MM.1S (cell line): ENCODE measurements around the gene CCPG1.

Experiments
- DNase-seq: peaks from one replicate; pipeline ENCODE4 v3.0.0-alpha.2; 2015
- H2AFZ ChIP-seq: fragments of 300-600 bp; sonication (generic); 2 replicates; pipeline ENCODE4 v1.6.0; 2016; ENCODE audit warnings: antibody characterized with exemption, low read length
- H3F3A ChIP-seq: fragments of 300-600 bp; sonication (generic); 2 replicates; pipeline ENCODE4 v1.6.1; 2016; ENCODE audit warnings: mild to moderate bottlenecking, antibody characterized with exemption, low read length, moderate library complexity, mixed read lengths; ENCODE audit not compliant: insufficient read depth
- H3K27ac ChIP-seq: fragments of 300-600 bp; sonication (generic); 2 replicates; pipeline ENCODE4 v1.5.1; 2016; ENCODE audit warnings: mild to moderate bottlenecking, low read length
- H3K27me3 ChIP-seq: fragments of 300-600 bp; sonication (generic); replicated peaks from 2 replicates; pipeline ENCODE4 v1.6.0; 2016; ENCODE audit warnings: low read length; ENCODE audit not compliant: insufficient read depth
- H3K36me3 ChIP-seq: fragments of 300-600 bp; sonication (generic); replicated peaks from 2 replicates; pipeline ENCODE4 v1.6.1; 2016; ENCODE audit warnings: mild to moderate bottlenecking, low read length, mixed read lengths; ENCODE audit not compliant: insufficient read depth
- H3K4me1 ChIP-seq: fragments of 300-600 bp; sonication (generic); 2 replicates; pipeline ENCODE4 v1.6.1; 2016; ENCODE audit warnings: low read length, mixed read lengths
- H3K4me2 ChIP-seq: fragments of 300-600 bp; sonication (generic); 2 replicates; pipeline ENCODE4 v1.6.0; 2016; ENCODE audit warnings: low read depth, low read length
- H3K4me3 ChIP-seq: fragments of 300-600 bp; sonication (generic); 2 replicates; pipeline ENCODE4 v1.5.1; 2016; ENCODE audit warnings: low read length, mixed read lengths
- H3K79me2 ChIP-seq: fragments of 300-600 bp; sonication (generic); 2 replicates; pipeline ENCODE4 v1.6.1; 2016; ENCODE audit warnings: mixed run types, low read length, mixed read lengths
- H3K9ac ChIP-seq: fragments of 300-600 bp; sonication (generic); 2 replicates; pipeline ENCODE4 v1.6.1; 2016; ENCODE audit warnings: low read length, mixed read lengths
- H3K9me2 ChIP-seq: fragments of 300-600 bp; sonication (generic); replicated peaks from 2 replicates; pipeline ENCODE4 v1.6.1; 2016; ENCODE audit warnings: mild to moderate bottlenecking, low read length, mixed read lengths; ENCODE audit not compliant: insufficient read depth
- H3K9me3 ChIP-seq: fragments of 300-600 bp; sonication (generic); replicated peaks from 2 replicates; pipeline ENCODE4 v1.6.1; 2016; ENCODE audit warnings: mild to moderate bottlenecking, low read length, mixed read lengths; ENCODE audit not compliant: insufficient read depth
- H4K20me1 ChIP-seq: fragments of 300-600 bp; sonication (generic); 2 replicates; pipeline ENCODE4 v1.6.1; 2016; ENCODE audit warnings: mild to moderate bottlenecking, low read length, moderate library complexity, mixed read lengths; ENCODE audit not compliant: insufficient read depth
- EZH2 ChIP-seq: fragments of 300-600 bp; sonication (generic); optimal IDR thresholded peaks from 2 replicates; pipeline ENCODE3; 2017; ENCODE audit warnings: low read depth, mild to moderate bottlenecking, antibody characterized with exemption, low read length, mixed read lengths
- EZH2phosphoT487 ChIP-seq: fragments of 300-600 bp; sonication (generic); IDR thresholded peaks from 2 replicates; pipeline ENCODE4 v1.6.1; 2018; ENCODE audit warnings: antibody characterized with exemption, low read length
- TF ChIP-seq, protein P1 (sequence below): fragments of 300-600 bp; sonication (generic); IDR thresholded peaks from 2 replicates; pipeline ENCODE4 v1.5.1; 2016; ENCODE audit warnings: antibody characterized with exemption, low read length, mixed read lengths

Gene CCPG1

GRCh38 chr15:55389264-55389607 lies 18.9 kb downstream of the CCPG1 start:
- no peaks in the 10 kb centered on the region for H3K27me3 ChIP-seq
- no peak overlapping the region for H3K4me2 ChIP-seq
- H2AFZ ChIP-seq: no peak overlapping the region

GRCh38 chr15:55387027-55387426 lies 21.1 kb downstream of the CCPG1 start:
- H3F3A ChIP-seq: no peaks in the 10 kb centered on the region; the same call in 1 of the 2 replicates
- H3K9me2 ChIP-seq: no peaks in the 10 kb centered on the region
- no peak overlapping the region for H2AFZ ChIP-seq
- 0 out of 2 replicates have a peak, but pooled peaks cover 6% of the 10 kb centered on the region for H3K4me1 ChIP-seq
- TF ChIP-seq EZH2phosphoT487 (no peak), EZH2 (no peak)
- TF ChIP-seq, protein P1, sequence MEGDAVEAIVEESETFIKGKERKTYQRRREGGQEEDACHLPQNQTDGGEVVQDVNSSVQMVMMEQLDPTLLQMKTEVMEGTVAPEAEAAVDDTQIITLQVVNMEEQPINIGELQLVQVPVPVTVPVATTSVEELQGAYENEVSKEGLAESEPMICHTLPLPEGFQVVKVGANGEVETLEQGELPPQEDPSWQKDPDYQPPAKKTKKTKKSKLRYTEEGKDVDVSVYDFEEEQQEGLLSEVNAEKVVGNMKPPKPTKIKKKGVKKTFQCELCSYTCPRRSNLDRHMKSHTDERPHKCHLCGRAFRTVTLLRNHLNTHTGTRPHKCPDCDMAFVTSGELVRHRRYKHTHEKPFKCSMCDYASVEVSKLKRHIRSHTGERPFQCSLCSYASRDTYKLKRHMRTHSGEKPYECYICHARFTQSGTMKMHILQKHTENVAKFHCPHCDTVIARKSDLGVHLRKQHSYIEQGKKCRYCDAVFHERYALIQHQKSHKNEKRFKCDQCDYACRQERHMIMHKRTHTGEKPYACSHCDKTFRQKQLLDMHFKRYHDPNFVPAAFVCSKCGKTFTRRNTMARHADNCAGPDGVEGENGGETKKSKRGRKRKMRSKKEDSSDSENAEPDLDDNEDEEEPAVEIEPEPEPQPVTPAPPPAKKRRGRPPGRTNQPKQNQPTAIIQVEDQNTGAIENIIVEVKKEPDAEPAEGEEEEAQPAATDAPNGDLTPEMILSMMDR: no peak
- H3K27me3 ChIP-seq: no peaks in the 10 kb centered on the region
- no peak overlapping the region for H3K4me3 ChIP-seq
- H3K27ac ChIP-seq: no peak overlapping the region
- H3K9me3 ChIP-seq: no peaks in the 10 kb centered on the region
- no peak overlapping the region for H3K9ac ChIP-seq
- no peak for DNase-seq
- H3K4me2 ChIP-seq: no peak overlapping the region
- peaks cover 22% of the 10 kb centered on the region for H3K79me2 ChIP-seq
- no peaks in the 10 kb centered on the region for H4K20me1 ChIP-seq
- no peaks in the 10 kb centered on the region for H3K36me3 ChIP-seq

More at GRCh38 chr15:55389264-55389607, 18.9 kb downstream of the CCPG1 start:
- H3K9ac ChIP-seq: no peak overlapping the region
- H3K4me3 ChIP-seq: no peak overlapping the region
- H4K20me1 ChIP-seq: no peaks in the 10 kb centered on the region
- peaks cover 36% of the 10 kb centered on the region for H3K79me2 ChIP-seq
- H3F3A ChIP-seq: no peaks in the 10 kb centered on the region; the same call in 1 of the 2 replicates
- TF ChIP-seq, protein P1: no peak
- TF ChIP-seq EZH2: no peak
- no peak for TF ChIP-seq EZH2phosphoT487
- no peak overlapping the region for H3K27ac ChIP-seq
- H3K36me3 ChIP-seq: no peaks in the 10 kb centered on the region
- H3K9me3 ChIP-seq: no peaks in the 10 kb centered on the region
- H3K9me2 ChIP-seq: no peaks in the 10 kb centered on the region
- 0 out of 2 replicates have a peak, but pooled peaks cover 6% of the 10 kb centered on the region for H3K4me1 ChIP-seq
- no peak for DNase-seq

DNA sequence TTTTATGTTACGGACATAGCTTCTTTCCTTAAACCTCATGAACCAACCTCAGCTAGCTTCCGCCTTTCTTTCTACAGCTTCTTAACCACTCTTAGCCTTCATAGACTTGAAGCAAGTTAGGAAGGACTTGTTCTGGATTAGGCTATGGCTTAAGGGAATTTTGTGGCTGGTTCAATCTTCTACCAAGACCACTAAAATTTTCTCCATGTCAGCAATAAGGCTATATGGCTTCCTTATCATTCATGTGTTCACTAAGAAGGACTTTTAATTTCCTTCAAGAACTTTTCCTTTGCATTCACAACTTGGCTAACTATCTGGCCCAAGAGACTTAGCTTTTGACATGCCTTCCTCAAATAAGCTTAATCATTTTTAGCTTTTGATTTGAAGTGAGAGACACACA lies 24.5 kb downstream of the CCPG1 start:
- Histone ChIP-seq H4K20me1 (no peaks in the 10 kb centered on the region), H3K9ac (no peak overlapping the region), H3F3A (no peaks in the 10 kb centered on the region; the same call in 1 of the 2 replicates), H3K36me3 (no peaks in the 10 kb centered on the region), H3K27ac (no peak overlapping the region), H3K27me3 (no peaks in the 10 kb centered on the region), H3K79me2 (peaks cover 5% of the 10 kb centered on the region; the same call in 1 of the 2 replicates), H2AFZ (no peak overlapping the region), H3K4me1 (no peaks in the 10 kb centered on the region), H3K4me3 (no peak overlapping the region), H3K9me3 (no peaks in the 10 kb centered on the region), H3K4me2 (no peak overlapping the region), H3K9me2 (no peaks in the 10 kb centered on the region)
- no peak for DNase-seq
- TF ChIP-seq EZH2phosphoT487 (no peak), EZH2 (no peak)
- TF ChIP-seq, protein P1: no peak
